HCT116 (cell line): Measurements from ENCODE around the gene CEP152. TPM values are rescaled to one million over a fixed set of nuclear protein-coding genes. Genes with fewer than 3 reads are reported as not detected.

ENCODE experiments used
- ATAC-seq: fragments of 200-7000 bp; cut with Tn5 transposase; 2 replicates; pipeline ENCODE4 v1.9.1; 2020; ENCODE audit warnings: mild to moderate bottlenecking, moderate library complexity
- BruUV-seq: library from RNA; stranded (reverse); fragments of 400-500 nt; replicated peaks from 2 replicates; lab custom pipeline; 2021; lab: Mats Ljungman, UMichigan
- CTCF ChIA-PET: fragments of 300-600 bp; sonication (Branson Sonifier 250); formaldehyde crosslinking; loops from one replicate; lab custom pipeline; 2021; ENCODE audit warnings: antibody characterized with exemption; lab: Charles Lee
- POLR2A ChIA-PET: fragments of 300-600, 350-600 bp; sonication (Branson Sonifier 250); formaldehyde crosslinking; loops from one replicate; lab custom pipeline; 2021; ENCODE audit warnings: antibody characterized with exemption; lab: Charles Lee
- RAD21 ChIA-PET, 2 experiments: fragments of 300-600 bp; sonication (Branson Sonifier 250); formaldehyde crosslinking; loops; one replicate each; lab custom pipeline; 2023; ENCODE audit warnings: low total read pairs in 2 of 2; ENCODE audit not compliant: uncharacterized antibody in 2 of 2, unreplicated experiment in 2 of 2, low non-redundant PET in 1 of 2; lab: Charles Lee
- DNase-seq: peaks from one replicate; pipeline ENCODE4 v3.0.0-alpha.2; 2010; ENCODE audit warnings: low read depth, low spot score
- H2AFZ ChIP-seq: fragments of 200-600 bp; shearing (Covaris generic), sonication (generic); 2 replicates; pipeline ENCODE4 v1.6.1; 2017; ENCODE audit warnings: low read depth, mixed run types, mixed read lengths, antibody characterized with exemption, low read length; ENCODE audit not compliant: poor library complexity, severe bottlenecking
- H3K27ac ChIP-seq: 2 replicates; pipeline ENCODE4 v1.5.1; 2012; ENCODE audit warnings: low read depth, low read length
- H3K27me3 ChIP-seq: fragments of 200-600 bp; sonication (generic); 2 replicates; pipeline ENCODE4 v1.6.1; 2016; ENCODE audit warnings: mixed run types, low read length, mixed read lengths; ENCODE audit not compliant: insufficient read depth
- H3K36me3 ChIP-seq, 2 experiments: fragments of 200-500 bp in 1 of 2; fragments of 200-600 bp in 1 of 2; sonication (Bioruptor generic) in 1 of 2; sonication (generic) in 1 of 2; 2 replicates each; pipeline versions ENCODE4 v1.5.1 to v1.6.1; 2014 to 2016; ENCODE audit warnings: low read length in 2 of 2, inconsistent platforms in 1 of 2, mixed read lengths in 1 of 2, mixed run types in 1 of 2; ENCODE audit not compliant: insufficient read depth in 2 of 2, control insufficient read depth in 1 of 2
- H3K4me1 ChIP-seq, 2 experiments: fragments of 200-600 bp in 1 of 2; sonication (generic) in 1 of 2; 2 replicates each; pipeline versions ENCODE4 v1.5.1 to v1.6.1; 2012 to 2017; ENCODE audit warnings: low read length in 2 of 2, inconsistent platforms in 1 of 2, mild to moderate bottlenecking in 1 of 2, mixed read lengths in 1 of 2, mixed run types in 1 of 2, moderate library complexity in 1 of 2; ENCODE audit not compliant: insufficient read depth in 2 of 2, control insufficient read depth in 1 of 2
- H3K4me2 ChIP-seq: fragments of 200-600 bp; sonication (generic); 2 replicates; pipeline ENCODE4 v1.6.1; 2017; ENCODE audit warnings: mixed run types, low read length, mixed read lengths
- H3K4me3 ChIP-seq, 2 experiments: fragments of 200-600 bp in 1 of 2; sonication (generic) in 1 of 2; replicated peaks in 1 of 2; 2 replicates each; pipeline ENCODE4 v1.5.1; 2011 to 2016; ENCODE audit warnings: low read length in 2 of 2, control low read depth in 1 of 2, low read depth in 1 of 2, mild to moderate bottlenecking in 1 of 2, mixed read lengths in 1 of 2, mixed run types in 1 of 2
- H3K79me2 ChIP-seq: fragments of 200-600 bp; sonication (generic); 2 replicates; pipeline ENCODE4 v1.6.1; 2017; ENCODE audit warnings: mild to moderate bottlenecking, mixed run types, low read length, moderate library complexity, mixed read lengths; ENCODE audit not compliant: insufficient read depth
- H3K9ac ChIP-seq: fragments of 200-600 bp; sonication (generic); 2 replicates; pipeline ENCODE4 v1.6.1; 2016; ENCODE audit warnings: low read length, mixed read lengths
- H3K9me2 ChIP-seq: fragments of 200-600 bp; sonication (generic), shearing (Covaris generic); 2 replicates; pipeline ENCODE4 v1.6.1; 2017; ENCODE audit warnings: mixed run types, mild to moderate bottlenecking, moderate library complexity; ENCODE audit not compliant: insufficient read depth
- H3K9me3 ChIP-seq, 2 experiments: fragments of 200-500 bp in 1 of 2; fragments of 200-600 bp in 1 of 2; sonication (Bioruptor generic) in 1 of 2; sonication (generic) in 1 of 2; 2 replicates each; pipeline ENCODE4 v1.6.1; 2014 to 2017; ENCODE audit warnings: low read length in 2 of 2, mixed read lengths in 2 of 2, inconsistent platforms in 1 of 2, low read depth in 1 of 2, mild to moderate bottlenecking in 1 of 2, mixed run types in 1 of 2, moderate library complexity in 1 of 2; ENCODE audit not compliant: control insufficient read depth in 1 of 2, insufficient read depth in 1 of 2
- H4K20me1 ChIP-seq: fragments of 200-600 bp; sonication (generic), shearing (Covaris generic); 2 replicates; pipeline ENCODE4 v1.6.1; 2017; ENCODE audit warnings: mixed run types, mild to moderate bottlenecking, moderate library complexity; ENCODE audit not compliant: insufficient read depth
- CBX3 ChIP-seq: IDR thresholded peaks from 2 replicates; pipeline ENCODE4 v1.6.1; 2012; ENCODE audit warnings: low read depth
- CEBPB ChIP-seq: IDR thresholded peaks from 2 replicates; pipeline ENCODE4 v1.6.1; 2012; ENCODE audit warnings: low read depth
- EGR1 ChIP-seq: IDR thresholded peaks from 2 replicates; pipeline ENCODE4 v1.6.1; 2012; ENCODE audit warnings: low read depth
- ELF1 ChIP-seq: IDR thresholded peaks from 2 replicates; pipeline ENCODE4 v1.6.1; 2012; ENCODE audit warnings: low read depth, borderline replicate concordance
- EZH2 ChIP-seq: fragments of 200-600 bp; sonication (generic); IDR thresholded peaks from 2 replicates; pipeline ENCODE4 v1.6.1; 2017; ENCODE audit warnings: antibody characterized with exemption, mixed run types
- EZH2phosphoT487 ChIP-seq: fragments of 200-600 bp; IDR thresholded peaks from 2 replicates; pipeline ENCODE4 v1.6.1; 2018; ENCODE audit warnings: antibody characterized with exemption, borderline replicate concordance
- POLR2AphosphoS5 ChIP-seq: IDR thresholded peaks from 2 replicates; pipeline ENCODE4 v1.6.1; 2011; ENCODE audit warnings: mild to moderate bottlenecking, low read depth, low read length, moderate library complexity
- RAD21 ChIP-seq: IDR thresholded peaks from 2 replicates; pipeline ENCODE4 v1.6.1; 2012; ENCODE audit warnings: low read depth, mild to moderate bottlenecking
- REST ChIP-seq: IDR thresholded peaks from 2 replicates; pipeline ENCODE4 v1.6.1; 2012; ENCODE audit warnings: low read depth
- SIN3A ChIP-seq: IDR thresholded peaks from 2 replicates; pipeline ENCODE4 v1.6.1; 2012; ENCODE audit warnings: low read depth
- SRF ChIP-seq: IDR thresholded peaks from 2 replicates; pipeline ENCODE4 v1.6.1; 2012; ENCODE audit warnings: low read depth
- TCF7L2 ChIP-seq: IDR thresholded peaks from 2 replicates; pipeline ENCODE4 v1.7.0; 2011; ENCODE audit warnings: borderline replicate concordance, inconsistent platforms; ENCODE audit not compliant: insufficient read depth, insufficient read length; ENCODE audit errors: extremely low read depth
- YY1 ChIP-seq: IDR thresholded peaks from 2 replicates; pipeline ENCODE4 v1.6.1; 2011; ENCODE audit warnings: low read length, low read depth, moderate library complexity, mild to moderate bottlenecking; ENCODE audit not compliant: insufficient replicate concordance; ENCODE audit errors: extremely low read depth
- ZBTB33 ChIP-seq: IDR thresholded peaks from 2 replicates; pipeline ENCODE4 v1.6.1; 2011; ENCODE audit warnings: mild to moderate bottlenecking, low read length, moderate library complexity; ENCODE audit not compliant: insufficient replicate concordance; ENCODE audit errors: extremely low read depth
- ZFX ChIP-seq: fragments of 450-650 bp; IDR thresholded peaks from 2 replicates; pipeline ENCODE4 v1.6.1; 2017
- intact Hi-C: fragments of 100-400 bp; cut with micrococcal nuclease; formaldehyde crosslinking; loops from 2 replicates; pipeline ENCODE4 v1.10.0; 2022
- total RNA-seq: library from RNA; stranded (reverse); gene quantifications from one replicate; pipeline ENCODE4 v1.2.1, GENCODE V29; 2021; ENCODE audit not compliant: unreplicated experiment

Gene CEP152
- total RNA-seq, 1 experiment from 2014 or later: 19.7 TPM

- Histone ChIP-seq H3K4me2 (no peak overlapping the region), H3K4me1 (no peaks in the 10 kb centered on the region), H3K9me2 (no peaks in the 10 kb centered on the region), H3K27me3 (no peaks in the 10 kb centered on the region), H3K27ac (no peak overlapping the region), H2AFZ (no peak overlapping the region), H3K9me3 (no peaks in the 10 kb centered on the region), H3K9ac (no peak overlapping the region)
- ChIA-PET POLR2A (no interaction called here), RAD21 (no interaction called here)
- BruUV-seq: no TSS peak
- no peak for DNase-seq
- no peak for TF ChIP-seq EGR1
- TF ChIP-seq, all 23 proteins: peak for 0
- no peak for ATAC-seq
- Histone ChIP-seq H3K36me3 (peaks cover 3 to 15% of the 10 kb centered on the region in 2 experiments; a peak in 3 of 4 replicates), H3K4me3 (no peak overlapping the region), H4K20me1 (no peaks in the 10 kb centered on the region), H3K79me2 (peaks cover 66% of the 10 kb centered on the region)
- intact Hi-C loops: no loop called here
- CTCF ChIA-PET: interaction anchor here (0.8 to 2.7 kb wide), 3 partner anchors 394 to 444 kb away, joined by 3 to 6 read pairs (median 6); no protein-coding TSS in a partner anchor
These were observed 10.6 kb downstream of the CEP152 start for GRCh38 chr15:48800245-48800644.

GRCh38 chr15:48798319-48798718 lies 12.6 kb downstream of the CEP152 start:
- Histone ChIP-seq H3K27me3 (no peaks in the 10 kb centered on the region), H4K20me1 (no peaks in the 10 kb centered on the region), H2AFZ (no peak overlapping the region), H3K9me3 (no peaks in the 10 kb centered on the region), H3K79me2 (peaks cover 47% of the 10 kb centered on the region), H3K9me2 (no peaks in the 10 kb centered on the region), H3K36me3 (peaks cover 8 to 9% of the 10 kb centered on the region in 2 experiments), H3K27ac (no peak overlapping the region), H3K9ac (no peak overlapping the region), H3K4me2 (no peak overlapping the region), H3K4me3 (no peak overlapping the region), H3K4me1 (peaks cover 6 to 7% of the 10 kb centered on the region in 2 experiments; a peak in 2 of 4 replicates)
- no peak for TF ChIP-seq EGR1
- TF ChIP-seq YY1: no peak
- no peak for TF ChIP-seq EZH2phosphoT487
- no peak for TF ChIP-seq EZH2
- TF ChIP-seq POLR2AphosphoS5: no peak
- TF ChIP-seq CBX3: no peak
- TF ChIP-seq SRF: no peak
- TF ChIP-seq ZFX: no peak
- no peak for TF ChIP-seq RAD21
- TF ChIP-seq SIN3A: no peak
- TF ChIP-seq CEBPB: no peak
- TF ChIP-seq ZBTB33: no peak
- no peak for TF ChIP-seq REST
- no peak for TF ChIP-seq ELF1
- TF ChIP-seq TCF7L2: no peak
- ChIA-PET POLR2A (no interaction called here), CTCF (interaction anchor here (1.1 kb wide), 1 partner anchor 1347 kb away, joined by 3 read pairs; no protein-coding TSS in a partner anchor), RAD21 (no interaction called here)
- no TSS peak for BruUV-seq
- intact Hi-C loops: no loop called here
- DNase-seq: no peak
- ATAC-seq: no peak
